Measurements from ENCODE around the gene RARB.

The RARB gene

GRCh38 chr3:25604107-25604805 lies 176.2 kb downstream of the RARB start:
- no peak for DNase-seq (ENCODE audit: low spot score)

- DNase-seq (ENCODE audit: low spot score) = no peak
Observed at GRCh38 chr3:25610167-25610566, 182.1 kb downstream of the RARB start.

DNA sequence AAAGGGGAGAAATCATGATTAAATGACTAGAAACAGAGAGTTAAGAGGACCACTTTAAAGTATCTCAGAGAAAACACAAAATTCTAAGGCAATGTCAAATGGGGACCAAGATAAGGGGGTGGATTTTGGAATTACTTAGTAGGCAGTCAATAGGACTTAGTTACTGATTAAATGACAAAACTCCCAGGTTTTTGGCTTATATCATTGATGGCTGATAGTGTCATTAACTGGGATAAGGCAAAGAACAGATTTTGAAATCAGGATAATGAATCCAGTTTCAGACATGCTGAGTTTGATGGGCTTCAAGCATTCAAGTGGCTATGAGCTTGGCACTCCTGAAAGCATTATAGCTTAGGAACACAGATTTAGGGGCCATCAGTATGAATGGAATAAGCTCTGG lies 182.7 kb downstream of the RARB start:
- DNase-seq (ENCODE audit: low spot score) = no peak

DNA sequence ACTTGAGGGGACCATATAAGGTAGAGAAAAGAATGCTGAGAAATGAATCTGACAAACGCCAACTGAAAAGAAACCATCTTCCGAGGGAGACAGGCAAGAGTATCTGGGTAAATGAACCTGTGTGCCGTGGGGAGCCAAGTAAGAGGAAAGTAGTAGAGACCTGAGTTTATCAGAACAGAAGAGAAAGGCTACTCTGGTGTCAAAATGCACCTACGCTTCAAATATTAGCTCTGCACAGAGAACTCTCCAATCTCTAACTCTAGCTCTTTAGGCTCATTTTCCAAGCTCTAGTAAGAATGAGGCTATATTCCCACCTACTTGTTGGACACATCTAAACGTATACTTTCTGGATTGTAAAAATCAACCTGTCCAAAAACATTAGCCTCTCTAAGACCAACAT lies 183.1 kb downstream of the RARB start:
- no peak for DNase-seq (ENCODE audit: low spot score)

DNA sequence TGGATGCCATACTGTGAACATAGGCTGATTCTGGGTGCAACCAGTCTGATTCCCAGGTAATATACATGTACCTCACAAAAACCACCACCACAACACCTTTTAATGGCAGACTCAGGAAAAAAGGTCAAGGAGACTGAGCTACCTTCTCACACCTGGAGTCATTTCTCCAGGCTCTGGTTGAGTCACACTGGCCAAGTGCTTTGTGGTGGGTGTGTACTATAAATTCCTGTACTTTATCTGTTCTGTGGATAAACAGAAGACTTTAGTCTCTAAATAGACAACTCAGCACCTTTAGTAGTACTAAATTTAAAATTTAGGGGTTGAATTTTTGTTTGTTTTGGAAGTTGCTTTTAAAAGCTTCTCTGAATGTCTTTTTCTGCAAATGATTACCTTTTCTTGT lies 190.0 kb downstream of the RARB start:
- no peak for DNase-seq (ENCODE audit: low spot score)

GRCh38 chr3:25619382-25619781 lies 191.3 kb downstream of the RARB start:
- DNase-seq (ENCODE audit: low spot score) = no peak

DNA sequence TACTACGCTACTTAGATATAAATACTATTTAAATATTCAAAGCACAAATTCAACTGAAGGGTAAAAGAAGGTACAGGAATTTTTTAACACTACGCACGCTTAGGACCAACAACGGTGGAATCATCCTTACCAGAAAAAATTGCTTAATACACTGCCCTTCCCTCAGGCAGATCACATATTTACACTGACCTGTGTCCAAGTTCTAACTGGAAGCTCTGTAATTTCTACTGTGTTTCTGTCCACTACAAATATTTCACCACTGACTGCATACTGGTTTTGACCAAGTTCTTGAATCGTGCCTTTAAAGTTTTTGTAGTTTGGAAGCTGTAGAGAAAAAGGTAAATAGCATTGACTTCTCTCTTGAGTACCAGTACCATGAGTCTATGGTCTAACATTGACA lies 192.4 kb downstream of the RARB start:
- DNase-seq (ENCODE audit: low spot score) = no peak

DNA sequence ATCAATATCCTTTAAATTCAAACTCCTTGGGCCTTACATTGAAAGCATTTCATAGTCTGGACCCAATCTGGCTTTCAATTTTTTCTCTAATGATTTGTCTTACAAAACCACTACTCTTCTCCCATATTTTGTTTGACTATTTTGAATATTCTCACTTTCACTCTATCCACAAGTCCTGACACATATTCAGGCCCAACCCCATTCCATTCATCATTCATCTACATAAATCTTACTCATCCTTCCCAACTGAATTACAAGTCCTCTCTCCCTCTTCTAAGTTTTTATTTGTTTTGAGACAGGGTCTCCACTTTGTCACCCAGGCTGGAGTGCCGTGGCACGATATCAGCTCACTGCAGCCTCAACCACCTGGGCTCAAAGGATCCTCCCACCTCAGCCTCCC lies 193.0 kb downstream of the RARB start:
- no peak for DNase-seq (ENCODE audit: low spot score)

DNA sequence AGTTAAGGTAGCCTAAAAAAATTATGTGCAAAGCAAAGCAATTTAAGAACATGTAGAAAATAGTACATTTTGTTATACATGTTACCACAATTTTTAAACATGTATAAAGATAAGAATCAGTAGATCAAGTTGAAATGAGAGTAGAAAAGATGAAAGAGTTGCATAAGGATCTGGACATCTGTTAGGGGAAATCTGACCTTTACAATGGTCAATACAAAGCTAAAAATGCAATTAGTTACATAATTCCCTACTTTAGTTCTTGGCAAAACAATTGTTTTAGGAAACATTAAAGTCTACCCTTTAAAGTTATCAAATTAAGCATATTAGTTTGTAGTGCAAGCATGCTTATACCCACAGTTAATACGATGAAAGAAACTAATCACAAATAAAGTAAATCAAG lies 203.9 kb downstream of the RARB start:
- no peak for DNase-seq (ENCODE audit: low spot score)

DNA sequence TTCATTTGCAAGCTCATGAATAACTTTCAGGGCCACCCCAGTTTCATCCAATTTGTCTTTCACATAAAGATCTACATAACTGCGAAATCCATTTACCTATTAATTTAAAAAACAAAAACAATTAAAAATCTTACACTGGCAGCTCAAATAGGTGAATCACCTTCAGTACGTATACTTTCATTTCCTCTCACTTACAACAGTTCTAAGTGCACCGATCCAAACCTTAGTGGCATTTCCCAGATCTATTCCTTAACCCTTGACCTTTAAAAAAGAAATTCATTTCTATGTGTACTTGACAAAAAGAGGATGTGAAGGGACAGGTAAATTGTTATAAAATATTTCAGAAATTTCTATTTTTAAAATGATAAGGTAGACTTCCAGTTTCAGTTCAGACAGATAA lies 205.9 kb downstream of the RARB start:
- DNase-seq (ENCODE audit: low spot score) = no peak

DNA sequence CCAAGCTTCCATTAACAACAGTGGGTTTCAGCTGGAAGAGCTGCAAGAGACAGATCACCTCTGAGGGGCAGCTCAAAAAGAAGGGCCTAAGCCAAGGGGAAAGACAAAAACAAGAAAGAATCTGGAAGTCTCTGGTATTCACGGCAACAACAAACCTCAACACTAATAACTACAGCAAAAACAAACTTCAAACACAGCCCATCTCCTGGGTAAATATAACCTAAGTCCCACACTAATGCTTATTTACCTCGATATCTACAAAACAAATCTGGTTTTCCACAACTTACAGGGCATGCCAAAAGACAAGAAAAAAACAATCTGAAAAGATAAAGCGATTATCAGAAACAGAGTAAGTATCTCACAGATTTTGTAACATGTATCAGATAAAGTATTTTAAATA lies 207.0 kb downstream of the RARB start:
- DNase-seq (ENCODE audit: low spot score) = no peak

All from Ammon's horn (tissue), 1 donor.